ENCODE measurements around the gene SH3BP4.

The SH3BP4 gene

DNA sequence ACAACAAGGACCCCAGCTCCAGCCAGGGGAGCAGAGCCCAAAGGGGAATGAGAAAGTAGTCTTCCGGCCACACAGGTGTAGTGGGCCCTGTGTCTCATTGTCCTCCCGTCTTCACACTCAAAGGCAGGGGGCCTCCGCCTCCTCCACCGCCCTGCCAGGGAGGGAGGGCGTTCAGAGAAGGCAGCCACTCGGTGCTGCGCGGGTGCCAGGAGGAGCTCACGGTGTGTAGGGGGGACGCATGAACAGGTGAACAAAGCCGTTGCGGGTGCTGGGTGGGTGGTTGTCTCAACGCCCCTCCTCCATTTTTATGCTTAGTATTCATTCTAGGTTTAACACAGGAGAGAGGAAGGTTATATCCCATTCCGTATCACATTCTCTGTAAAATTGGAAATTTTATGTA lies 36.7 kb downstream of the SH3BP4 start:
- DNase-seq (ENCODE audit: low read depth) = no peak
- no peak overlapping the region for H3K4me3 ChIP-seq (ENCODE audit: low read depth, low read length)
- TF ChIP-seq, protein P1, sequence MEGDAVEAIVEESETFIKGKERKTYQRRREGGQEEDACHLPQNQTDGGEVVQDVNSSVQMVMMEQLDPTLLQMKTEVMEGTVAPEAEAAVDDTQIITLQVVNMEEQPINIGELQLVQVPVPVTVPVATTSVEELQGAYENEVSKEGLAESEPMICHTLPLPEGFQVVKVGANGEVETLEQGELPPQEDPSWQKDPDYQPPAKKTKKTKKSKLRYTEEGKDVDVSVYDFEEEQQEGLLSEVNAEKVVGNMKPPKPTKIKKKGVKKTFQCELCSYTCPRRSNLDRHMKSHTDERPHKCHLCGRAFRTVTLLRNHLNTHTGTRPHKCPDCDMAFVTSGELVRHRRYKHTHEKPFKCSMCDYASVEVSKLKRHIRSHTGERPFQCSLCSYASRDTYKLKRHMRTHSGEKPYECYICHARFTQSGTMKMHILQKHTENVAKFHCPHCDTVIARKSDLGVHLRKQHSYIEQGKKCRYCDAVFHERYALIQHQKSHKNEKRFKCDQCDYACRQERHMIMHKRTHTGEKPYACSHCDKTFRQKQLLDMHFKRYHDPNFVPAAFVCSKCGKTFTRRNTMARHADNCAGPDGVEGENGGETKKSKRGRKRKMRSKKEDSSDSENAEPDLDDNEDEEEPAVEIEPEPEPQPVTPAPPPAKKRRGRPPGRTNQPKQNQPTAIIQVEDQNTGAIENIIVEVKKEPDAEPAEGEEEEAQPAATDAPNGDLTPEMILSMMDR (conservative IDR thresholded peaks at IDR 0.05; ENCODE audit: low read depth, low read length) = no peak

GRCh38 chr2:234989183-234989701 lies 37.4 kb downstream of the SH3BP4 start:
- H3K4me3 ChIP-seq (ENCODE audit: low read depth, low read length) = no peak overlapping the region
- TF ChIP-seq, protein P1 (conservative IDR thresholded peaks at IDR 0.05; ENCODE audit: low read depth, low read length) = no peak
- no peak for DNase-seq (ENCODE audit: low read depth)

- DNase-seq (ENCODE audit: low read depth) = no peak
- TF ChIP-seq, protein P1 (conservative IDR thresholded peaks at IDR 0.05; ENCODE audit: low read depth, low read length) = no peak
- H3K4me3 ChIP-seq (ENCODE audit: low read depth, low read length) = no peak overlapping the region
These were observed 38.5 kb downstream of the SH3BP4 start for GRCh38 chr2:234990300-234990699.

GRCh38 chr2:234991290-234991689 lies 39.5 kb downstream of the SH3BP4 start:
- TF ChIP-seq, protein P1 (conservative IDR thresholded peaks at IDR 0.05; ENCODE audit: low read depth, low read length) = no peak
- no peak for DNase-seq (ENCODE audit: low read depth)
- H3K4me3 ChIP-seq (ENCODE audit: low read depth, low read length) = no peak overlapping the region

GRCh38 chr2:234991793-234992192 lies 40.0 kb downstream of the SH3BP4 start:
- DNase-seq (ENCODE audit: low read depth) = no peak
- TF ChIP-seq, protein P1 (conservative IDR thresholded peaks at IDR 0.05; ENCODE audit: low read depth, low read length) = no peak
- H3K4me3 ChIP-seq (ENCODE audit: low read depth, low read length) = no peak overlapping the region

GRCh38 chr2:234992196-234992595 lies 40.4 kb downstream of the SH3BP4 start:
- DNase-seq (ENCODE audit: low read depth) = no peak
- no peak overlapping the region for H3K4me3 ChIP-seq (ENCODE audit: low read depth, low read length)
- TF ChIP-seq, protein P1 (conservative IDR thresholded peaks at IDR 0.05; ENCODE audit: low read depth, low read length) = no peak

GRCh38 chr2:234992624-234993349 lies 41.0 kb downstream of the SH3BP4 start:
- DNase-seq (ENCODE audit: low read depth) = no peak
- H3K4me3 ChIP-seq (ENCODE audit: low read depth, low read length) = no peak overlapping the region
- TF ChIP-seq, protein P1 (conservative IDR thresholded peaks at IDR 0.05; ENCODE audit: low read depth, low read length) = no peak

Measured in choroid plexus epithelial cell (primary cell).